DOHH2 (cell line): Measurements from ENCODE around the gene EMID1.

Source experiments
- H3F3A ChIP-seq: fragments of 200-600 bp; sonication (generic), shearing (Covaris generic); 2 replicates; pipeline ENCODE4 v1.6.0; 2016; ENCODE audit warnings: antibody characterized with exemption, mild to moderate bottlenecking; ENCODE audit not compliant: control insufficient read depth, insufficient read depth
- H3K27ac ChIP-seq: fragments of 200-600 bp; sonication (generic); 2 replicates; pipeline ENCODE4 v1.5.1; 2014; ENCODE audit warnings: low read depth, mild to moderate bottlenecking, low read length, moderate library complexity
- H3K27me3 ChIP-seq: fragments of 200-600 bp; sonication (generic); 2 replicates; pipeline ENCODE4 v1.6.1; 2014; ENCODE audit warnings: mild to moderate bottlenecking, low read length, mixed read lengths; ENCODE audit not compliant: control insufficient read depth
- H3K36me3 ChIP-seq: fragments of 200-600 bp; sonication (generic); 2 replicates; pipeline ENCODE4 v1.6.1; 2014; ENCODE audit warnings: mild to moderate bottlenecking, low read length, moderate library complexity, mixed read lengths; ENCODE audit not compliant: control insufficient read depth
- H3K4me1 ChIP-seq: fragments of 200-600 bp; sonication (generic); 2 replicates; pipeline ENCODE4 v1.6.1; 2014; ENCODE audit warnings: mild to moderate bottlenecking, low read length, mixed read lengths; ENCODE audit not compliant: control insufficient read depth
- H3K4me2 ChIP-seq: fragments of 200-600 bp; sonication (generic); 2 replicates; pipeline ENCODE4 v1.6.0; 2014; ENCODE audit warnings: mild to moderate bottlenecking, low read length, moderate library complexity
- H3K4me3 ChIP-seq: fragments of 200-600 bp; sonication (generic); 2 replicates; pipeline ENCODE4 v1.5.1; 2014; ENCODE audit warnings: mild to moderate bottlenecking, low read length, mixed read lengths
- H3K79me2 ChIP-seq: fragments of 200-600 bp; sonication (generic); 2 replicates; pipeline ENCODE4 v1.6.1; 2014; ENCODE audit warnings: mild to moderate bottlenecking, low read length, mixed read lengths; ENCODE audit not compliant: control insufficient read depth
- H3K9me2 ChIP-seq: fragments of 200-600 bp; sonication (generic); replicated peaks from 2 replicates; pipeline ENCODE4 v1.6.1; 2014; ENCODE audit warnings: mild to moderate bottlenecking, low read length, mixed read lengths; ENCODE audit not compliant: control insufficient read depth
- H3K9me3 ChIP-seq: fragments of 200-600 bp; sonication (generic); 2 replicates; pipeline ENCODE4 v1.6.1; 2014; ENCODE audit warnings: antibody characterized with exemption, low read length, mixed read lengths; ENCODE audit not compliant: control insufficient read depth, insufficient read depth
- H4K20me1 ChIP-seq: fragments of 200-600 bp; sonication (generic); 2 replicates; pipeline ENCODE4 v1.6.0; 2014; ENCODE audit warnings: low read depth, mild to moderate bottlenecking, antibody characterized with exemption, low read length, moderate library complexity; ENCODE audit not compliant: control insufficient read depth, insufficient read depth
- EZH2phosphoT487 ChIP-seq: fragments of 200-600 bp; sonication (generic); IDR thresholded peaks from 2 replicates; pipeline ENCODE4 v1.6.1; 2017; ENCODE audit warnings: borderline replicate concordance, mild to moderate bottlenecking, antibody characterized with exemption, low read length, moderate library complexity, mixed read lengths
- TF ChIP-seq, protein P1 (sequence below): fragments of 200-600 bp; sonication (generic); IDR thresholded peaks from one replicate; pipeline ENCODE4 v1.5.1; 2014; ENCODE audit warnings: antibody characterized with exemption, mild to moderate bottlenecking, low read depth, low read length; ENCODE audit not compliant: poor library complexity, severe bottlenecking

The EMID1 gene

DNA sequence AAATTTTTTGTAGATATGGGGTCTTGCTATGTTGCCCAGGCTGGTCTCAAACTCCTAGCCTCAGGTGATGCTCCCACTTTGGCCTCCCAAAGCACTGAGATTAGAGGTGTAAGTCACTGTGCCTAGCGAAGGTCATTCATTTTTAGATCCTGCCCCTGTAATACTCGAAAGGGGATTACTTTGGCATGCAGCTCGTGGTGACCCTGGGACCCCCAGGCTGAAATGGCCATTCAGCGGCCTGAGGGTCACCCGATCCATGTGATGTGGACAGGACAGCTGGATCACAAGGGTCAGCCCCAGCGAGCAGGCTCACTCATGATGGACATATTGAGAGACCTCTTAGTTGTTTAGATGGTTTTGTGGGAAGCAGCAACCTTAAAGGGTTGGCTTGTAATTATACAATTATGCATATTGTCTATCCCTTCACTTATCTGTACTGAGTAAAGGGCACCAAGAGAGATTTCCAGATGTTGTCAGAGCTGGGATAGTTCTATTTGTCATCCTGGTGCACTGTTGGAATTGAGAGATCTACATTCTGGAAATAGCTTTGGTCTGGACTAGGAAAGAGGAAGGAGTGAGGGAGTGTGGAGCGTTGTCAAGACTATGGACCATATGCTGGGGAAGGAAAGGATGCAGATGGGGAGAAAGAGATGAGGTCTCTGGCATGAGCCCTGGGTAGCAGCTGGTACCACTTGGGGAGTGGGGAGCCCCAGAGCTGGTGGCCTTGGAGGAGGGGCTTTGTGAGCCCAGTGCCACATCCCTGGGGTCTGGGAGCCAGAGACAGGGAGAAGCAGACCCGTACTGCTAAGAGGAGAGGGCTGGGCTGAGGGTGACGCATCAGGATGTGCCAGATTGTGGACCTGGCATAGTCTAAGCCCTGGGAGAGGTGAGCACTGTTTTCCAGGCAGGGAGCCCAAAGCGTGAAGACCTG lies 46.5 kb downstream of the EMID1 start:
- no peak overlapping the region for H3K27ac ChIP-seq
- H3K9me2 ChIP-seq = no peaks in the 10 kb centered on the region
- H3K9me3 ChIP-seq = no peaks in the 10 kb centered on the region
- no peak overlapping the region for H3K4me2 ChIP-seq
- H3F3A ChIP-seq = no peaks in the 10 kb centered on the region
- no peak overlapping the region for H3K4me3 ChIP-seq
- no peaks in the 10 kb centered on the region for H3K4me1 ChIP-seq
- no peaks in the 10 kb centered on the region for H4K20me1 ChIP-seq
- H3K79me2 ChIP-seq = no peaks in the 10 kb centered on the region
- H3K36me3 ChIP-seq = no peaks in the 10 kb centered on the region
- TF ChIP-seq, protein P1, sequence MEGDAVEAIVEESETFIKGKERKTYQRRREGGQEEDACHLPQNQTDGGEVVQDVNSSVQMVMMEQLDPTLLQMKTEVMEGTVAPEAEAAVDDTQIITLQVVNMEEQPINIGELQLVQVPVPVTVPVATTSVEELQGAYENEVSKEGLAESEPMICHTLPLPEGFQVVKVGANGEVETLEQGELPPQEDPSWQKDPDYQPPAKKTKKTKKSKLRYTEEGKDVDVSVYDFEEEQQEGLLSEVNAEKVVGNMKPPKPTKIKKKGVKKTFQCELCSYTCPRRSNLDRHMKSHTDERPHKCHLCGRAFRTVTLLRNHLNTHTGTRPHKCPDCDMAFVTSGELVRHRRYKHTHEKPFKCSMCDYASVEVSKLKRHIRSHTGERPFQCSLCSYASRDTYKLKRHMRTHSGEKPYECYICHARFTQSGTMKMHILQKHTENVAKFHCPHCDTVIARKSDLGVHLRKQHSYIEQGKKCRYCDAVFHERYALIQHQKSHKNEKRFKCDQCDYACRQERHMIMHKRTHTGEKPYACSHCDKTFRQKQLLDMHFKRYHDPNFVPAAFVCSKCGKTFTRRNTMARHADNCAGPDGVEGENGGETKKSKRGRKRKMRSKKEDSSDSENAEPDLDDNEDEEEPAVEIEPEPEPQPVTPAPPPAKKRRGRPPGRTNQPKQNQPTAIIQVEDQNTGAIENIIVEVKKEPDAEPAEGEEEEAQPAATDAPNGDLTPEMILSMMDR = no peak
- no peak for TF ChIP-seq EZH2phosphoT487
- H3K27me3 ChIP-seq = no peaks in the 10 kb centered on the region

DNA sequence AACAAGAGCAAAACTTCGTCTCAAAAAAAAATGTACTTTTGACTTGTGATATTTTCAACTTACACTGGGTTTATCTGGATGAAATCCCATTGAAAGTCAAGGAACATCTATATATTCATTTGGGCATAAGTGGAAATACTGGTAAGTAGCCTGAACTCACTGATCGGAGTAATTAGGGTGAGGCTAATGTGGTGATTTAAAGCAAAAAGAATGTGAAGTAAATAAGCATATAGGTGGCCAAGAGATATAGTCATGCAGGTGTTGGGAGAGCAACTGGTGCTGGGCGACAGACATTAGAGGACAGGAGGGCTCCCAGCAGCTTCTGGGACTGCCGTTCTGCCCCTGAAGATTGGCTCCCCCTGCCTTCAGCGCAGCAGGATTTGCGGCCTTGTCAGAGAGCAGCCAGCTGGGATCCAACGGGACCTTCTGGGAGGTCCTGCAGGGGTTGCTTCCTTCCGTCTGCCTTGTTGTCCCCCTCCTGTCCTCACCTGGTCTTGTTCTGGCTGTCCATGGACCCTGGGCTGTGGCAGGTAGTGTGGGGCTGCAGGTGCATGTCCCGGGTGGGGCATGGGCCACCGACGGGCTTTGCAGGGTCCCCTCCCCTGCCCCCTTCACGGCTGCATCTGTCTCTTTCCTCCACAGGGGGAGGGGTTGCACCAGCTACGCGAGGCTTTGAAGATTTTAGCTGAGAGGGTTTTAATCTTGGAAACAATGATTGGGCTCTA lies 48.0 kb downstream of the EMID1 start:
- H3K9me3 ChIP-seq = no peaks in the 10 kb centered on the region
- no peaks in the 10 kb centered on the region for H3K36me3 ChIP-seq
- no peaks in the 10 kb centered on the region for H3K9me2 ChIP-seq
- no peaks in the 10 kb centered on the region for H3F3A ChIP-seq
- H3K27ac ChIP-seq = no peak overlapping the region
- no peak overlapping the region for H3K4me2 ChIP-seq
- H3K27me3 ChIP-seq = no peaks in the 10 kb centered on the region
- no peak overlapping the region for H3K4me3 ChIP-seq
- H3K79me2 ChIP-seq = no peaks in the 10 kb centered on the region
- H4K20me1 ChIP-seq = no peaks in the 10 kb centered on the region
- no peak for TF ChIP-seq EZH2phosphoT487
- TF ChIP-seq, protein P1 = no peak
- no peaks in the 10 kb centered on the region for H3K4me1 ChIP-seq

DNA sequence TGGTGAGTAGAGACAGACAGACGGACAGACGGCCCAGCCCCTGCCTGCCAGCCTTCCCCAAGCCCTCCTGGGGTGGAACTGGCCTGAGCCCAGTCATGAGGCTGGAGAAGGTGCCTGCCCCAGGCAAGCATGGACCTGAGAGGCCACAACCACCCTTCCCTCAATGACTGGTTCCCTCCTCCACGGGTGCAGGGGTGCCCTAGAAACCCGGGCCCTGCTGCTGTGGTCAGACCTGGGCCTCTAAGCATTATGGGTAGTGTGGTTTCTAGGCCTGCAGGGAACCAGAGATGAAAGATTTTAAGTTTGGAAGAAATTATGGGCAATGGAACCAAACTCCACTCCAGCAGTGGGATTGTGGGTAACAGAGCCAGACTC lies 48.6 kb downstream of the EMID1 start:
- no peaks in the 10 kb centered on the region for H3K9me3 ChIP-seq
- H3K4me3 ChIP-seq = no peak overlapping the region
- H3K27me3 ChIP-seq = no peaks in the 10 kb centered on the region
- H3K27ac ChIP-seq = no peak overlapping the region
- TF ChIP-seq, protein P1 = no peak
- no peak for TF ChIP-seq EZH2phosphoT487
- H3K36me3 ChIP-seq = no peaks in the 10 kb centered on the region
- H3K4me2 ChIP-seq = no peak overlapping the region
- H4K20me1 ChIP-seq = no peaks in the 10 kb centered on the region
- H3K9me2 ChIP-seq = no peaks in the 10 kb centered on the region
- no peaks in the 10 kb centered on the region for H3F3A ChIP-seq
- H3K4me1 ChIP-seq = no peaks in the 10 kb centered on the region
- no peaks in the 10 kb centered on the region for H3K79me2 ChIP-seq
